GM23248 (cell line): ENCODE measurements around the gene LLGL2.

ENCODE experiments used
- EZH2 ChIP-seq: fragments of 200-600 bp; sonication (generic); IDR thresholded peaks from 2 replicates; pipeline ENCODE4 v1.6.1; 2018; ENCODE audit warnings: antibody characterized with exemption, mild to moderate bottlenecking; ENCODE audit not compliant: insufficient read depth, poor library complexity, severe bottlenecking
- EZH2phosphoT487 ChIP-seq: fragments of 200-600 bp; sonication (generic); IDR thresholded peaks from 2 replicates; pipeline ENCODE4 v1.6.1; 2018; ENCODE audit warnings: antibody characterized with exemption, moderate library complexity, mild to moderate bottlenecking, low read depth; ENCODE audit not compliant: insufficient read depth

- TF ChIP-seq EZH2 (no peak), EZH2phosphoT487 (no peak)
Measured at GRCh38 chr17:75575728-75576127, 50.2 kb downstream of the LLGL2 start.
